ENCODE measurements around the gene ART4. TPM values are rescaled to one million over a fixed set of nuclear protein-coding genes. Genes with fewer than 3 reads are reported as not detected.

Gene ART4
- polyA plus RNA-seq (2011; rRNA removed) = 0.12 TPM in 1 of 2 replicates, not detected in the other
- polyA minus RNA-seq (2011; rRNA and poly(A)+ RNA removed) = not detected in 2 replicates

GRCh38 chr12:14843425-14843887 is at the start of gene ART4:
Gene ART4, minus strand, starts transcription at chr12:14843526. Its CDS starts 413 bp downstream, at chr12:14843113.
- no peak within 1 kb of the TSS for H3K4me3 ChIP-seq (ENCODE audit: low read depth, low read length)
- POLR2A ChIA-PET = no interaction called here
- no peak for DNase-seq (ENCODE audit: low read depth)
- TF ChIP-seq CTCF (IDR thresholded peaks at IDR 0.05; ENCODE audit: insufficient read depth, low read depth, low read length) = no peak
- H3K36me3 ChIP-seq (ENCODE audit: control insufficient read depth, insufficient read depth, low read length) = no peaks in the 10 kb centered on the region
- no peaks in the 10 kb centered on the region for H3K27me3 ChIP-seq (ENCODE audit: control insufficient read depth, insufficient read depth, low read length)
- CTCF ChIA-PET = interaction anchor here (1.1 to 8.5 kb wide), 3 partner anchors 32 to 378 kb away, joined by 4 to 83 read pairs (median 5); partner anchors contain the start of gene RERG

- ChIA-PET POLR2A (no interaction called here), CTCF (interaction anchor here (0.8 to 1.3 kb wide), 2 partner anchors 44 to 142 kb away, joined by 3 to 7 read pairs; no protein-coding TSS in a partner anchor)
- no peak for DNase-seq (ENCODE audit: low read depth)
- peaks cover 3% of the 10 kb centered on the region; the same call in 1 of the 2 replicates for H3K27me3 ChIP-seq (ENCODE audit: control insufficient read depth, insufficient read depth, low read length)
- TF ChIP-seq CTCF (IDR thresholded peaks at IDR 0.05; ENCODE audit: insufficient read depth, low read depth, low read length) = no peak
- H3K36me3 ChIP-seq (ENCODE audit: control insufficient read depth, insufficient read depth, low read length) = no peaks in the 10 kb centered on the region
- no peak overlapping the region for H3K4me3 ChIP-seq (ENCODE audit: low read depth, low read length)
Observed at GRCh38 chr12:14892726-14893505, 49.6 kb upstream of the ART4 start.

- TF ChIP-seq CTCF (IDR thresholded peaks at IDR 0.05; ENCODE audit: insufficient read depth, low read depth, low read length) = no peak
- no peak for DNase-seq (ENCODE audit: low read depth)
- Histone ChIP-seq H3K27me3 (ENCODE audit: control insufficient read depth, insufficient read depth, low read length) (peaks cover 3% of the 10 kb centered on the region; the same call in 1 of the 2 replicates), H3K4me3 (ENCODE audit: low read depth, low read length) (no peak overlapping the region), H3K36me3 (ENCODE audit: control insufficient read depth, insufficient read depth, low read length) (no peaks in the 10 kb centered on the region)
- ChIA-PET CTCF (interaction anchor here (1.9 kb wide), 1 partner anchor 44 kb away, joined by 9 read pairs; no protein-coding TSS in a partner anchor), POLR2A (no interaction called here)
Observed at GRCh38 chr12:14890701-14891100, 47.4 kb upstream of the ART4 start.

GRCh38 chr12:14886271-14886670 is 42.9 kb upstream of the ART4 start:
- no peak for TF ChIP-seq CTCF (IDR thresholded peaks at IDR 0.05; ENCODE audit: insufficient read depth, low read depth, low read length)
- H3K36me3 ChIP-seq (ENCODE audit: control insufficient read depth, insufficient read depth, low read length) = no peaks in the 10 kb centered on the region
- ChIA-PET POLR2A (no interaction called here), CTCF (no interaction called here)
- peaks cover 3% of the 10 kb centered on the region; the same call in 1 of the 2 replicates for H3K27me3 ChIP-seq (ENCODE audit: control insufficient read depth, insufficient read depth, low read length)
- no peak overlapping the region for H3K4me3 ChIP-seq (ENCODE audit: low read depth, low read length)
- DNase-seq (ENCODE audit: low read depth) = no peak

GRCh38 chr12:14885718-14886221 is 42.4 kb upstream of the ART4 start, which contains the start of gene MGP:
Gene MGP, minus strand, starts transcription at chr12:14885854. Its CDS starts 63 bp downstream, at chr12:14885791.
- Histone ChIP-seq H3K36me3 (ENCODE audit: control insufficient read depth, insufficient read depth, low read length) (no peaks in the 10 kb centered on the region), H3K27me3 (ENCODE audit: control insufficient read depth, insufficient read depth, low read length) (peaks cover 3% of the 10 kb centered on the region; the same call in 1 of the 2 replicates), H3K4me3 (ENCODE audit: low read depth, low read length) (peak within 1 kb of the TSS; percentile 28)
- ChIA-PET POLR2A (no interaction called here), CTCF (no interaction called here)
- no peak for DNase-seq (ENCODE audit: low read depth)
- no peak for TF ChIP-seq CTCF (IDR thresholded peaks at IDR 0.05; ENCODE audit: insufficient read depth, low read depth, low read length)

Measured in BJ (cell line).